ENCODE results near the gene ZDHHC8. TPM values are rescaled to one million over a fixed set of nuclear protein-coding genes. Genes with fewer than 3 reads are reported as not detected.

The ZDHHC8 gene
- total RNA-seq, 1 experiment from 2014 or later, result 51.7 TPM

DNA sequence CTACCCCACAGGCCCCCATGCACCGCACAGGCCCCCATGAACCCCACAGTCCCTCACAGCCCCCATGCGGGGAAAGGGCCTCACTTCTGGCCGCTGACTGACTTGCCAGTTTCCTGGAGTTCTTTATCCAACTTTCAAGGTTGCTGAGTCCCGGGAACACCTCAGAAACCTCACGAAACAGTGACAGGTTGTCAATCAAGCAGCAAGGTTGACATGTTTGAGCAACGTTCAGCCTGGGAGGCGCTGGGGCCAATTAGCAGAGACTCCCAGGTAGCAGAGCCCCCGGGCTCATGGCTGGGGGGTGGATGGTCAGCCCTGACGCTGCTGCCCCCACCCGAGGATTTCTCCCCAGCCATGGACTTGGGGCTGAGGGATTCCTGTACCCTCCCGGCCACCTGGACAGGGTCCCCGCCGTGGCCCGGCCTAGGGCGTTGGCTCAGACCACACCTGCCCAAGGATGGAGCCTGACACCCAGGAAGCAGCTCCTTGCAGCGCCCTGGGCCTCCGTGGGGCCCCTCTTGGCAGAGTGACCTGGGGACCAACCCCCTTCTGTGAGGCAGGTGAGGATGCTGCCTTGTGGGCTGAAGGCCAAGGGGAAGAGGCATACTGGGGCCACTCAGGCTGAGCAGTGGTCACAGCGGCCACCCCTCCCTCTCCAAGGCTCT is 53.0 kb downstream of the ZDHHC8 start:
- H2AFZ ChIP-seq (ENCODE audit: low read length), result no peak overlapping the region
- TF ChIP-seq, protein P1, sequence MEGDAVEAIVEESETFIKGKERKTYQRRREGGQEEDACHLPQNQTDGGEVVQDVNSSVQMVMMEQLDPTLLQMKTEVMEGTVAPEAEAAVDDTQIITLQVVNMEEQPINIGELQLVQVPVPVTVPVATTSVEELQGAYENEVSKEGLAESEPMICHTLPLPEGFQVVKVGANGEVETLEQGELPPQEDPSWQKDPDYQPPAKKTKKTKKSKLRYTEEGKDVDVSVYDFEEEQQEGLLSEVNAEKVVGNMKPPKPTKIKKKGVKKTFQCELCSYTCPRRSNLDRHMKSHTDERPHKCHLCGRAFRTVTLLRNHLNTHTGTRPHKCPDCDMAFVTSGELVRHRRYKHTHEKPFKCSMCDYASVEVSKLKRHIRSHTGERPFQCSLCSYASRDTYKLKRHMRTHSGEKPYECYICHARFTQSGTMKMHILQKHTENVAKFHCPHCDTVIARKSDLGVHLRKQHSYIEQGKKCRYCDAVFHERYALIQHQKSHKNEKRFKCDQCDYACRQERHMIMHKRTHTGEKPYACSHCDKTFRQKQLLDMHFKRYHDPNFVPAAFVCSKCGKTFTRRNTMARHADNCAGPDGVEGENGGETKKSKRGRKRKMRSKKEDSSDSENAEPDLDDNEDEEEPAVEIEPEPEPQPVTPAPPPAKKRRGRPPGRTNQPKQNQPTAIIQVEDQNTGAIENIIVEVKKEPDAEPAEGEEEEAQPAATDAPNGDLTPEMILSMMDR (conservative IDR thresholded peaks at IDR 0.05), result no peak

More for the DNA sequence above, 53.0 kb downstream of the ZDHHC8 start:
- Histone ChIP-seq H3K23ac (ENCODE audit: insufficient read length, low read depth, low read length) (no peak overlapping the region), H4K91ac (ENCODE audit: insufficient read length, low read depth, low read length) (no peak overlapping the region), H2BK120ac (ENCODE audit: low read depth, low read length, poor library complexity, severe bottlenecking) (no peak overlapping the region), H3K18ac (ENCODE audit: insufficient read length, low read depth, low read length) (no peak overlapping the region), H3K56ac (ENCODE audit: insufficient read length, low read depth, low read length) (no peak overlapping the region), H3K79me1 (ENCODE audit: insufficient read depth, low read depth, low read length, poor library complexity, severe bottlenecking) (no peaks in the 10 kb centered on the region), H3K27me3 (ENCODE audit: insufficient read depth, low read length) (no peaks in the 10 kb centered on the region), H3K27ac (ENCODE audit: insufficient read length, low read depth, low read length) (no peak overlapping the region), H2BK5ac (ENCODE audit: insufficient read length, low read length) (no peak overlapping the region), H3K23me2 (ENCODE audit: insufficient read length, low read depth, low read length, poor library complexity, severe bottlenecking) (no peaks in the 10 kb centered on the region), H3K4me1 (ENCODE audit: insufficient read depth, low read length) (no peaks in the 10 kb centered on the region), H3T11ph (ENCODE audit: low read length) (no peak overlapping the region), H3K4me2 (ENCODE audit: insufficient read depth, insufficient read length, low read length) (no peak overlapping the region), H3K79me2 (ENCODE audit: insufficient read depth, low read length) (no peaks in the 10 kb centered on the region), H2AK5ac (ENCODE audit: insufficient read length, low read length) (no peak overlapping the region), H4K8ac (replicated peaks; ENCODE audit: insufficient read length, low read depth, low read length) (no peak overlapping the region), H4K20me1 (ENCODE audit: control insufficient read depth, insufficient read depth, insufficient read length) (peaks cover 3% of the 10 kb centered on the region), H3K9me3 (ENCODE audit: control insufficient read depth, low read depth, low read length) (no peaks in the 10 kb centered on the region), H2BK12ac (ENCODE audit: insufficient read length, low read depth, low read length) (no peak overlapping the region), H3K9ac (ENCODE audit: extremely low read depth, insufficient read length, low read length) (no peak overlapping the region), H2BK15ac (ENCODE audit: low read depth, low read length) (no peak overlapping the region), H3K14ac (ENCODE audit: insufficient read depth, low read length) (no peak overlapping the region), H2BK20ac (ENCODE audit: low read depth, low read length, poor library complexity, severe bottlenecking) (no peak overlapping the region), H4K5ac (ENCODE audit: insufficient read length, low read depth, low read length) (no peak overlapping the region), H3K4ac (ENCODE audit: low read depth, low read length) (no peak overlapping the region)
- Mint-ChIP-seq H3K4me1 (peaks cover 5 to 12% of the 10 kb centered on the region in 2 experiments), H3K9me3 (no peaks in the 10 kb centered on the region), H3K4me3 (no peak overlapping the region), H3K27me3 (ENCODE audit: low read depth) (no peaks in the 10 kb centered on the region), H3K27ac (no peak overlapping the region), H3K36me3 (ENCODE audit: insufficient read depth in 1 of 3, low read depth in 3 of 3) (no peaks in the 10 kb centered on the region)
- DNase-seq, result no peak
- no CpG with 5 or more reads among the region's 18 CpGs for WGBS (ENCODE audit: extremely low coverage, insufficient read length, low lambda C conversion rate)
